Tibial artery (tissue), 4 donors: ENCODE data around the gene HAUS7.

Source experiments
- DNase-seq, 2 donors: peaks; one replicate each; pipeline ENCODE4 v3.0.0-alpha.2; 2019
- H3K27ac ChIP-seq, 2 donors: fragments of 200-600 bp; sonication (generic) in 1 of 2; 1 replicate in 1 of 2; 2 replicates in 1 of 2; pipeline ENCODE4 v1.5.1; 2018 to 2019; ENCODE audit warnings: mild to moderate bottlenecking in 1 of 2
- H3K27me3 ChIP-seq, 2 donors: fragments of 200-600 bp; sonication (generic) in 1 of 2; one replicate each; pipeline versions ENCODE4 v1.5.1 to v1.6.0; 2016 to 2019
- H3K36me3 ChIP-seq, 3 donors: fragments of 200-600 bp; sonication (generic) in 2 of 3; one replicate each; pipeline ENCODE4 v1.5.1; 2016 to 2019; ENCODE audit warnings: mild to moderate bottlenecking in 2 of 3
- H3K4me1 ChIP-seq, 4 donors: fragments of 200-600 bp; sonication (generic) in 2 of 4; 1 replicate in 3 of 4; 2 replicates in 1 of 4; pipeline ENCODE4 v1.5.1; 2016 to 2019
- H3K4me3 ChIP-seq, 2 donors: fragments of 200-600 bp; sonication (generic) in 1 of 2; 1 replicate in 1 of 2; 2 replicates in 1 of 2; pipeline ENCODE4 v1.5.1; 2018 to 2019; ENCODE audit warnings: mild to moderate bottlenecking in 2 of 2
- H3K9me3 ChIP-seq, 3 donors: fragments of 200-600 bp; sonication (generic) in 1 of 3; one replicate each; pipeline ENCODE4 v1.5.1; 2016 to 2019
- CTCF ChIP-seq, 2 experiments: fragments of 200-600 bp in 1 of 2; fragments of 450-650 bp in 1 of 2; IDR thresholded peaks; one replicate each; pipeline ENCODE4 v1.5.1; 2017 to 2019; ENCODE audit warnings: antibody characterized with exemption in 2 of 2, mild to moderate bottlenecking in 1 of 2, moderate library complexity in 1 of 2
- intact Hi-C: fragments of 100-400 bp; cut with DNase I; formaldehyde crosslinking; loops from one replicate; pipeline ENCODE4 v1.15.0; 2023; ENCODE audit warnings: low total_unique reads

Gene HAUS7

GRCh38 chrX:153491351-153491914, 21.1 kb upstream of the HAUS7 start:
- Histone ChIP-seq H3K4me1 (peaks cover 8 to 76% (median 51%) of the 10 kb centered on the region in 4 donors), H3K27me3 (no peaks in the 10 kb centered on the region), H3K27ac (peak overlapping the region; percentile 47 to 88), H3K36me3 (no peaks in the 10 kb centered on the region), H3K9me3 (no peaks in the 10 kb centered on the region), H3K4me3 (no peak overlapping the region)
- TF ChIP-seq CTCF (IDR thresholded peaks at IDR 0.05): no peak
- DNase-seq: no peak
- intact Hi-C loops: no loop called here

GRCh38 chrX:153490217-153490930, 20.0 kb upstream of the HAUS7 start:
- Histone ChIP-seq H3K27me3 (no peaks in the 10 kb centered on the region), H3K4me3 (no peak overlapping the region), H3K9me3 (no peaks in the 10 kb centered on the region), H3K27ac (peak overlapping the region; percentile 80 to 88), H3K36me3 (no peaks in the 10 kb centered on the region), H3K4me1 (peaks cover 8 to 86% (median 61%) of the 10 kb centered on the region in 4 donors)
- intact Hi-C loops: no loop called here
- no peak for DNase-seq
- TF ChIP-seq CTCF (IDR thresholded peaks at IDR 0.05): no peak

- DNase-seq: peak; percentile 27 to 89
- peak overlapping the region; percentile 80 to 88 for H3K27ac ChIP-seq
- H3K36me3 ChIP-seq: no peaks in the 10 kb centered on the region
- peak overlapping the region; percentile 18 to 22 for H3K4me3 ChIP-seq
- no peaks in the 10 kb centered on the region for H3K9me3 ChIP-seq
- no peaks in the 10 kb centered on the region for H3K27me3 ChIP-seq
- TF ChIP-seq CTCF (IDR thresholded peaks at IDR 0.05): no peak
- intact Hi-C loops: no loop called here
- H3K4me1 ChIP-seq: peaks cover 8 to 96% (median 71%) of the 10 kb centered on the region in 4 donors
Observed at GRCh38 chrX:153488231-153488914, 18.0 kb upstream of the HAUS7 start.

GRCh38 chrX:153487590-153488071, 17.3 kb upstream of the HAUS7 start:
- intact Hi-C loops: no loop called here
- Histone ChIP-seq H3K4me1 (peaks cover 8 to 93% (median 74%) of the 10 kb centered on the region in 4 donors), H3K27me3 (no peaks in the 10 kb centered on the region), H3K36me3 (no peaks in the 10 kb centered on the region), H3K4me3 (peak overlapping the region; percentile 24 to 29), H3K9me3 (no peaks in the 10 kb centered on the region), H3K27ac (peak overlapping the region; percentile 80 to 88)
- TF ChIP-seq CTCF (IDR thresholded peaks at IDR 0.05): no peak
- DNase-seq: peak; percentile 61 to 93

GRCh38 chrX:153486171-153486570, 15.8 kb upstream of the HAUS7 start:
- Histone ChIP-seq H3K4me3 (peak overlapping the region in 1 of 2 donors; percentile 29), H3K27me3 (no peaks in the 10 kb centered on the region), H3K27ac (peak overlapping the region; percentile 80 to 88), H3K4me1 (peaks cover 8 to 80% (median 67%) of the 10 kb centered on the region in 4 donors), H3K36me3 (no peaks in the 10 kb centered on the region), H3K9me3 (no peaks in the 10 kb centered on the region)
- no peak for DNase-seq
- intact Hi-C loops: no loop called here
- TF ChIP-seq CTCF (IDR thresholded peaks at IDR 0.05): no peak
